Renal pelvis (tissue), 4 donors: ENCODE data around the gene IGSF9. TPM values are rescaled to one million over a fixed set of nuclear protein-coding genes. Genes with fewer than 3 reads are reported as not detected.

Source experiments
- DNase-seq: peaks from one replicate; pipeline ENCODE4 v3.0.0-alpha.2; 2013
- polyA plus RNA-seq, 3 donors: library from polyadenylated mRNA; unstranded; fragments of 120-200 nt; gene quantifications; one replicate each; pipeline ENCODE4 v1.2.1, GENCODE V29; 2013; ENCODE audit not compliant: insufficient read length in 3 of 3

The IGSF9 gene
- polyA plus RNA-seq, 3 donors: 19.3 to 24.2 (median 19.5) TPM

DNA sequence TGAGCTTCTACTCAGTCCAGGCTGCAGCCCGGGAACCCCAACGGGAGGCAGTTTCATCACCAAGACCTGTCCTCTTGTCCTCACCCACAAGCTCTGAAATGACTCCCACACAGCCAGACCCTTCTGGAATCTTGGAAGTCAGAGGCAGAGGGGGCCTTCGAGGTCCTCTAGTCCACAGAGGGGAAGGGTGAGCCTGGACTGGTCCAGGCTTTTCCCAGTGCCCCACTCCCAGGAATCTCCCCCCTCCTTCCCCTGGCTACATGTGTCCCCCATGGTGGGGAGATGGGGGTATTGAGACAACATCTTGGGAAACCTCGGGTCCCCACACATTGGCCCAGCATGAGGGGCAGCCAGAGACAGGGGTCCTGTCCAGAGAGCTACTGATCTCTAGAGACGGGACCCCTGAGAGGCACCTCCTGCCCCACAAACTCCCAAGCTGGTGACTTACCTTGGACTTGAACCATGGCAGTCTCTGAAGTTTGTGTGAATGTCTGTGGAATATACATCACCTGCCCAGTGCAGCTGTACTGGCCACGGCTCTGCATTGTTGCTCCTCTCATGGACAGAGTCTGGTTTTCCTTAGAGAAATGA is 28.0 kb upstream of the IGSF9 start:
- no peak for DNase-seq

DNA sequence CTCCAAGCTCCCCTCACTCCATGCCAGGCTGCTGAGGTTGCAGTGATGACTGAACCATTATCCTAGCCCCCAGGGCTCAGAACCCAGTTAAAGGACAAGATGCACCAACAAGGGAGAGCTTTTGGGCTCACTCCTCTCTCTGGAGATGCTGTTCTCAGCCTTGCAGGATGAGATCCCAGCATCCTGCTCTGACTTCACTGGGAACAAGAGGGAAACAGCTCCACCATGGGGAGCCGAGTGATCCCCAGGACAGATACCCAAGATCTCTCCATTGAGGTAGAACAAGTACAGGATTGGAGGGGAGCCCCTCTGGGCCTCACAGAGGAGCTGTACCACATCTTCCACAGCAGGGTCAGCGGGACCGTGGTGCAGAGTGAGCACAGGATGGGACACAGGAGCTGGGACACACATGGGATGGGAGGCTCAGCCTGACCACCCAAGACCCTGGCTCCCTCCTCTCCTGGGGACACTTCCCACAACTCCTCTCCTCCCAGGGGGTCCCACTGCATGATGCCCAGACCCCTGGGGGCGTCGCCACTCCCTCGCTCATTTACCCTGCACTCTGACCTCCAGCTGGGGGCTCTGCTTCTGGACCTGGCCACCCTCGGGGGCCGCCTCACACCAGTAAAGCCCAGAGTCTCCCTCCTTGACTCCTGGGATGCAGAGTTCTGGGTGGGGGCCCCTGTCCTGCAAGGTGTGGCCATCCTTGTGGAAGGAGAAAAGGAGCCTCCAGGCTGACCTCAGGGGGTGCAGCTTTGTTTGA is 27.2 kb upstream of the IGSF9 start:
- DNase-seq: no peak

DNA sequence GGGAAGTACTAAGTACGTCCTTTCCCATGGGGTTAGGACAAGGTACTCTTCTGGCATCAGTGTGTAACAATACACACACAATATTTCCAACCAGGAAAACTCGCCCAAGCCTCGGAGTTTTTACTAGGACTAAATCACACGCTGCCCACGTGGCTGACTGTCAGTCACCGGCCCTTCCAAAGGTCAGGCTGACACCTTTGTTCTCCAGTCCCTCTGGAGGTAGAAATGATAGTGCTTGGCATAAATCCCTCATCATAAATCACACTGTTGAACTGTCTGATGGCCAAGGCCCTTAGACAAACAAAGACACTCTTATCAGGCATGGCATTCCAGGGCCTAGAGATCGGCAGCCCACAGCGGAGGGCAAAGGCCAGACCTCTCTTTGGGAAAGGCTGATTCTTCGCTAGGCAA is 25.5 kb upstream of the IGSF9 start:
- no peak for DNase-seq

DNA sequence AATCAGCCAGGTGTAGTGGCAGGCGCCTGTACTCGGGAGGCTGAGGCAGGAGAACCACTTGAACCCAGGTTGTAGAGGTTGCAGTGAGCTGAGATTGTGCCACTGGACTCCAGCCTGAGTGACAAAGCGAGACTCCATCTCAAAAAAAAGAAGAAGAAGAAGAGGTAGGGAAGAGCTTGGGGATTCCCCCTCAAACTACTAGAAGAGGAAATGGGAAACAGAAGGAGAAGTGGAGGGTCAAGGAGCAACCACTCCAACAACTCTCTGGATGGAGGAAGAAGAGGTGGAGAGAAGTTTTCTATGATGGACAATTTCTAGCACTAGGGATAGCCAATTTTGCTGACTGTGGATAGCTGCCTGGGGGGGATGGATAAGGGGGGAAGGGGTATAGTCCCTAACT is 23.5 kb upstream of the IGSF9 start:
- DNase-seq: no peak

DNA sequence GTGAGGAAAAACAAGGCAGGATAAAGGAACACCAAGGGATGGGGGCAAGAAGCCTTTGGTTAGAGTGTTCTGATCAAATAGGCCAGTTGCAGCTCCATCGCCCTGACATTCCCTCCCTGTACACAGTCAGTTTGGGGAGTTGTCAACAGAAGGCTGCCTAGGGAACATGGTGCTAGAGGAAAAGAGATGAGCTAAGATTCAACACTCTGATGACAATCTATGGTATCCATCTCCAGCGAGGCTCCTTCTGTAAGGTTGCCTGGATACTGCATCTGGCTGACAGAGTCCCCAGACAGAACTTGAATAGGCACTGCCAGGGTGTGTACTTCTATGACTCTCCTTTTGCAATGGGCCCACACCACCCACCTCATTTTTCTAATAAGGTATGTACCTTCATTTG is 19.9 kb upstream of the IGSF9 start:
- DNase-seq: no peak

DNA sequence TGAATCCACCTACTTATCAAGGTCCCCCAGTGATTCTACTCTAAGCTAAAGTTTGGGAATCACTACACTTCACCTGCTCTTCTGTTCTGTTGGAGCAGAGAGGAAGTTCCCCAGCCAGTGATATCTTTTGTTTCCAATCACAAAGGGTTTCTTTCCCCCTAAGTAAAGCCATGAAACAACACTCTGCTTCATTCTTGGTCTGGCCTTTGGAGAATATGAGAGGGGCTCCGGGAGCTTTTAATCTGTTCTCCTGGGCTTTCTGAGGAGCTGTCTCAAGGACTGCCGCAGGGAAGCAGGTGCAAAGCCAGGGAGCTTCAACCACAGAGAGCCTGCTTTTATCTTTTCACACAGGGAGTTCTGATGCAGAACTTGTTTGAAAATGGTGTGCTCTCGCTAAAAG is 18.7 kb upstream of the IGSF9 start:
- no peak for DNase-seq

DNA sequence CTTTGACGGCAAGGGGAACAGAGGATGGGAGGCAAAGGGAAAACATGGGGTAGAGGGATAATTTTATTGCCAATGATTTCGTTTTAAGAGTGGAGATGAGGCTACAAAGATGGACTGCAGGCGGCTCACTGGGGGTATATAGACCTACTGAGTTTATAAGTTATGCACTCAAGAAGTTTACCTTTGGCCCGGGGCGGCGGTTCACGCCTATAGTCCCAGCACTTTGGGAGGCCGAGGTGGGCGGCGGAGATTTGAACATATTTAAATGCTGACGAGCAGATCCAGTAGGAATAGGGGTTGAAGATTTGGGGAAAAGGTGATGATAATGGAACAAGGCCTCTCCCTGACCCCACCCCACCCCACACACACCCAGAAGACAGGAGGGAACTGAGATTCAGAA is 16.8 kb upstream of the IGSF9 start:
- DNase-seq: no peak

DNA sequence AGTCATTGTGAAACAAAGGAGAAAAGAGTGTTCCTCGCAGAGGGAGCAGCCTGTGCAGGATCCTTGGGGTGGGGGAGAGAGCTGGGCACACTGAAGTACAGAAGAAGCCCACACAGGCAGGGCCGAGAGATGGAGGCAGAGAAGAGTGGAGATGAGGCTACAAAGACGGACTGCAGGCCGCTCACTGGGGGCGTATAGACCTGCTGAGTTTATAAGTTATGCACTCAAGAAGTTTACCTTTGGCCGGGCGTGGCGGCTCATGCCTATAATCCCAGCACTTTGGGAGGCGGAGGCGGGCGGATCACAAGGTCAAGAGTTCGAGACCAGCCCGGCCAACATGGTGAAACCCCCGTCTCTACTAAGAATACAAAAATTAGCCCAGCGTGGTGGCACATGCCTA is 16.2 kb upstream of the IGSF9 start:
- DNase-seq: no peak

DNA sequence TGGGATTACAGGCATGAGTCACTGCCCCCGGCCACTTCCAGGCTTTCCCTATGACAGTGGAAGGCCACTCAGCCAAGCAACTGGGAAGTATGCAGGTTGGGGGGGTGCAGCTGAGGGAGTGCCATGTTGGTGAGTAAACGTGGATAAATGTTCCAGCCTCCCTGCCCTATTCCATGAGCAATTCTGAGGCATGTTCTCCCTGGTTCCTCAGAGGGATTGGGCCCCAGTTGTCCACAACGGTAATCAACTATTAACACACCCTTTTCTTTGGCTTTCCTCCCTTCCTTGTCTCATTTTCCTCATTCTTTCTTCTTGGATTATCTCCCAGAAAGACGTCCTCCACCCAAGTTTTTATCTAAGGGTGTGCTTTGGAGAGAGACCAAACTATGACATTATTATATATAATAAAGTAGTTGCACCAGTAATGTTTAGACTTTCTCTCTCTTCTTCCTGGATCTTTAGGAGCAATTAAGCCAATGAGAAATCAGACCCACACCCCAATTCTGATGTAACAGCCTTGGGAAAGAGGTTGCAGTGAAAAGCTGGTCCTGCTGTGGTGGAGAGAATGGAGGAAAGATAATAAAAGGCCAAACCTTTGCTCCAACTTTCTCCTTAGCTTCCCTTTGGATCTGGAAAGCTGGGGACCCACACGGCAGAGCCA is 15.4 kb upstream of the IGSF9 start:
- no peak for DNase-seq

DNA sequence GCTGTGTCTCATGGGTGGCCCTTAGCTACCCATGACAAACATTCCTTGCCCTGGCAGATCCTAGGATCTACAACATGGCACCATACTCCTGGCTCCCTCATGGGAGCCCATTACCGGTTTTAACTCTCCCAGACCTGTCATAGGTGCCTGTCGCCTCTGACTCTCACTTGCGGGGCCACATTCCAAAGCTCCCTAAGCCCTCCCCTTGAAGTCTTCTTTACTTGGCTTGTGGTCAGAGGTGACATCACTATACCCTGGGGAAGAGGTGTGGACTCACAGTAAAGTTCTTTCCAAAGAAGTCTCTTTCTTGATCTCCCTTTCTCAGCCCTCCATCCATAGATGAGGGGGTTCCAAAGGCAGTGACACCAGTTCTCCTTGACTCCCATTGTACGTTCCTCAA is 14.0 kb upstream of the IGSF9 start:
- DNase-seq: no peak

DNA sequence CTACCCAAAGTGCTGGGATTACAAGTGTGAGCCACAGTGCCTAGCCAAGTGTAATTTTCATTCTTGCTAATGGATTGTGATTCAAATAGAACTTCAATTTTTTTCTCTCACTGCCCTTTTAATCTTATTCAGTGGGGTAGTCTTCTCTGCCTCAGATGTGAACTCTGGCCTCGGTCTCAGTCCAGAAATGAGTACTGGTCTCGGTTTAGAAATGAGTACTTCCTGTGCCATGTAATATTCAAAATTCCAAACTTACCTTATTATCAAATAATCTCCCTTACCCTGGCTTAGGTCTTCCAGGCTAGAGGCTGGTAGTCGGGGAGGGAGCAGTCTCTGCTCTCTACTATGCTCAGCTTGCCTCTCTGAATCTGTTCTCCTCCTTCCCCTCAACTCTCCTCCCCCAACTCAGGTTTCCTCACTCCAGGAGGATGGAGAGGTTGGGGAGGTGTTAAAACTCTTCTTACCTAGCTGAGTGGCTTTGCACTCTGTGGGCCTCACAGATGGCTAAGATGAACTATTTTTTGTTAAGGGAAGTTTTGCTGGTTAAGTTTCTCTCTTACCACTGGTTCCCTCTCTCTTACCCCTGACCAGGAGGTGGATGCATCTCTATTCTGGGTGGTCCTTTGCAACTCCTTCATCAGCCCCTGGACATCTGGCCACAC is 13.4 kb upstream of the IGSF9 start:
- DNase-seq: no peak

DNA sequence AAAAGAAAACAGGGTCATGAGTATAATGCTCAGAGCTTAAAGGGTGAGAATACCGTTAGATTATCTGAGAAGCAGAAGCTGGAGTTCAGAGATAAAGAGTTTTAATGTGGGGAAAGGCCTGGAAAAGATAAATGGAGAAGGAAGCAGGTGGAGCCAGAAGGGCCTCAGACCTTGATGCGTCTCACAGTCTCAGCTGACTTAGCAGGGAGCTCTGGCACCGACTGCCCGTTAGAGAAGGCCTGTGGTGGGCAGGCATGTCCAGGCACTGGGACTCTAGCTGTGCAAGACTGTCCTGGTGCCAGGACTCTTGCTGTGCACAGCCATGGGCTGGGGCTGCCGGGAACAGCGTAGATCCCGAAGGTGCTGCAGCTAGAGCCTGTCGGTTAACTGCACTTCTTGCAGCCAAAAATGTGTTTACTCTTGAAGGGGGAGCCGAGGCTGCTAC is 12.4 kb upstream of the IGSF9 start:
- DNase-seq: no peak

DNA sequence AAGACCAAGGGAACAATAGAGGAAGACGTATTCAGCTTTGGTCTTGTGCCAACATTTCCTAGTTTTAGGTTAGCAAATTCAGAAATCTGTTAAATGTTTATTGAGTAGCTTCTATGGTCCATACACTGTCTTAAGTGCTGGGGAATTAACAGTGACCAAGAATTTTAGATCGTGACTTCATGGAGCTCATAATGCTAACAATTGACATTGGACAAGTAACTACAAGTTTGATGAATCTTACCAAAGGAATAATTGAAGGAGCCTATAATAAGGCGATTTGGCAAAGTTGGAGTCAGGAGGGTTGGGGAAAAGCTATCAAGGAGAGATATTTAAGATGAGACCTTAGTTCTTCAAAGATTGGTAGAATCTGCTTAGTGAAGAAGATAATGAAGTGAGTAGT is 10.0 kb upstream of the IGSF9 start:
- DNase-seq: no peak

DNA sequence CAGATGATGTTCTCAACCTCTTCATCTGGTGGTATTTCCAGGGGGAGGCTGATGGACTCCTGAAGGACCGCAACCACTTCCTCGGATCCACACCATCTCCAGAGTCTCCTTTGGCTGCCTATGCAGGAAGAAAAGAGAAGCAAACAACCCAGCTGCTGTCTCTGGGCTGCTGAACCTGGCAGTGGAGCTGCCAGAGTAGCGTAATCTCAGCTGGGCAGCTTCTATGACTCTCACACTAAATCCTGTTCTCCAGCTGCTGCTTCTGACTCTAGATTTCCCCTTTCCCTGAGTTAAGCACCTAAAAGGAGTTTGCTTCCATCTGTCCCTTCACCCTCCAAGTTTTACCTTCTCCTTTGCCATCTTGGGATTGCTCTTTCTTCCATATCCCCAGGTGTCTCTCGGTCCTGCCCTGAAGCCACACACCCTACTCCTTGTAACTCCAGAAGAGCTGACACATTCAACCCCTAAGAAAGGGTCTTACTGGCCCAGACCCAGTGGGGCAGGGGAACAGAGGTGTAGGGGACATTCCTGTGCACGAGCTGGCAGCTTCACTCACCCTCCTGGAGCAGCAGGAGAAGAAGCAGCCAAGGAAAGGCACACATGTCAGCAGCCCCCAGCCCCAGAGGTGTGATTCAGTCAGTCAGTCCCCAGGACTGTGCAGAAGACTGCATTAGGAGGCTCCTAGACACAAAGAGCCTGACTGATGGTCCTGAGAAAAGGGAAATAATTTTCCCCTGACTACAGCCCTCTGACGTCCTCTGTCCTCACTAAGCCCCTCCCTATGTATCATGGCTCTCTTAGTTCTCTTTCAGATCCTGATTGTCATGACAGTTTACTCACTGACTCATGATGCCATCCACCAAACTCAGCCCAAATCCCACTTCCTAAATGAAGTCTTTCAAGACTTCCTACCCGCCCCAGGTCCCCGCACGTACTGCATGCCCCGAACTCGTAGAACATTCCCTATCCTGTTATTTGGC is 8.4 kb upstream of the IGSF9 start, which contains the start of gene SLAMF9:
Gene SLAMF9 (minus strand): TSS at position 702 of the 980 bp plus-strand sequence. CDS start 100 bp downstream, at position 602.
- DNase-seq: no peak

DNA sequence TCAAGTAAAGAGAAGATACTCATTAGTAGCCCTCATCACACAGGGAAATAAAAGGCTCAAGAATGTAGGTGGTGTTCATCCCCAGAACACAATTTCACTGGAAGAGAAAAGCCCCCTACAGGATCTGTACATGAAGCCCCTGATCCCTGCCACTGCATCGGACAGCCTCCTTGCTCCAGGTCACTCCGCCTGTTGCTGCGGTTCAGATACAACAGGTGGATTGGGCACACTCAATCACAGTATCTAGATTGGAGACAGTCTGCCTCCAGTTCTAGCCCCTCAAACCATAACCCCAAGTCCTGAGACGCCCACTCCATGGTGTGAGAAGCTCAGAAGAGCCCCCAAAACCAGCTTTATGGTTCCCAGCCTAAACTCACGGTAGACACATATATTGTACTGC is 7.5 kb upstream of the IGSF9 start:
- no peak for DNase-seq

DNA sequence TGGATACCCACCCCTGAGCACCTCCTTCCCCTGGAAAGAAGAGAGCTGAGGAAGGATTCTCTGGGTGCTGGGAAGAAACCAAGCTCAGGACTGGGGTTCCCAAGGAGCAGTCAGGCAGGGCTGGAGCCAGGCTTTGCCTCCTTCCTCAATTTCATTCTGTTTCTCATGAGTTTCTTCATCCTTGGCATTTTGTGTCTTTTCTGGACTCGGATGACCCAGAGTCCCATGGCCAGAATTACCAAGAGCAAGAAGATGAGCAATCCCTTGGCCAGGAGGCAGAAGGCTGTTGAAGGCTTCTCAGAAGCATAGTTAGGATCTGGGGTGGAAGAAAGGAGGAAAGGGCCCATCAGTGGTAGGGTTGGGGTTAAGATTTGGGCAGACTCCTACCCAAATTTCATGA is 6.1 kb upstream of the IGSF9 start:
- DNase-seq: no peak

DNA sequence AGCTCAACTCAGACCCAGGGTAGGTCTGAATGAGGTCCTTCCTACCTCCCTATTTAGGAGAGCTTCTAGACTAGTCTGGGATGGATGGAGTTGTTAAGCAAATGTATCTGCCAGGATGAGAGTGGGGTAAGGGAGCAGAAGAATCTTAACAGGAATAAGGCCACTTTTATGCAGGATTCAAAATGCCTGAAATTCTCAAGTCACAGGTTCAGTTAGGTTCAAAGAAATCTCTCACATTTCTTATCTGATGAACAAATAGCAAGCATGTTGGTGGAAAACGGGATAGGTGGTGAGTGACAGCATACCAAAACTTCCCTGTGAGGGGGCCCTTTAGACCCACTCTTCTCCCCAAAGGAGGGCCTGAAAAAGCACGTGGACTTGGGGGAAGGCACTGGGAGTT is 5.6 kb upstream of the IGSF9 start:
- no peak for DNase-seq

DNA sequence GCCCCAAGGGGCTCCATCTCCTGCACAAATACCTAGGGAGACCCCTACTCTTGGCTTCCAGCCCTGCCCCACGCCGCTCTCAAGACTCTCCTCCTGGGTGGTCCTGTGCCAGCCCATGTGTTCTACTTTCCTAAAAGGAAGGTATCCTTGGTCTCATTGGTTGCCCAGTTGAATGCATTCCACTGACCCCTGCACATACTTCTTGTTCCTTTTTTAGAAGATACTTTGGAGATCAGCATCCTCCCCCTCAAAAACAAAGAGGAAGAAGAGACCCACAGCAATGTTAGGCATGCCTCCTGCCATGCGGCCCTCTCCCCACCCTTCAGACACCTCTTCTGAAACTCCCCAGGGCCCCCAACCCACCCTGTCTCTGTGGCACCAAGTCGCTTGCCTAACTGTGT is 4.6 kb upstream of the IGSF9 start:
- DNase-seq: no peak

DNA sequence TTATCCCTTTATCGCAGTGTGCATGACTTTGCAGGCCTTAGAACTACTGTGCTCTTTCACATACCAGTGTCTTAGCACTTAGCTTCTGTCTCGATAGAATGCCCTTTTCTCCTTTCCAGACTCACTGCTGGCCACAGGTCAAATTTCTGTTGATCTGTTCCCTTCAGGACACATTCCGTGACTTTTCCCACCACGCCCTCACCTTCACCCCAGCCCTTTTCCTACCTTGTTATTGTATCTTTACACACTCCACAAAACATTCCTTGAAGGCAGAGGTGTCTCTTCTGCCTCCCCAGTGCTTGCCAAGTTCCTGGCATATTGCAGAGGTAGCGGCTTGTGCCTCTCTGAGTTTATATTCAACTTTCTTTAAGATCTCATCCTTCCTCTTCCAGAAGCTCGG is 3.7 kb upstream of the IGSF9 start:
- DNase-seq: no peak

DNA sequence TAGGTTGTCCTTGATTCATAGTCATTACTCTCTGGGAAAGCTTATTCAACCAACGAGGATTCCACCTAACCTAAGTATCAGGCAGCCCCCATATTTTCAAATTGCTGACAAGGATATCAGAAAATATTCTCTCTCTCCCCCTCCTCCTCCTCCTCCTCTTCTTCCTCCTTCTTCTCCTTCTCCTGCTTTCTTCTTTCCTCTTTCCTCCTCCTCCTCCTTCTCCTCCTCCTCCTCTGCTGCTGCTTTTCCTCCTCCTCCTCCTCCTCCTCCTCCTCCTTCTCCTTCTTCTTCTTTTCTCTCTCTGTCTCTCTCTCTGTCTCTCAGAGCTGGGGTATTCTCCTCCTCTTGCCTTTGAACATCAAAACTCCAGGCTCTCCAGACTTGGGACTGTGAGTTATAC is 2.5 kb upstream of the IGSF9 start:
- DNase-seq: no peak
